ENCODE results near the gene MMADHC. TPM values are rescaled to one million over a fixed set of nuclear protein-coding genes. Genes with fewer than 3 reads are reported as not detected.

Gene MMADHC
- total RNA-seq, 1 experiment from 2014 or later, result 149 TPM

DNA sequence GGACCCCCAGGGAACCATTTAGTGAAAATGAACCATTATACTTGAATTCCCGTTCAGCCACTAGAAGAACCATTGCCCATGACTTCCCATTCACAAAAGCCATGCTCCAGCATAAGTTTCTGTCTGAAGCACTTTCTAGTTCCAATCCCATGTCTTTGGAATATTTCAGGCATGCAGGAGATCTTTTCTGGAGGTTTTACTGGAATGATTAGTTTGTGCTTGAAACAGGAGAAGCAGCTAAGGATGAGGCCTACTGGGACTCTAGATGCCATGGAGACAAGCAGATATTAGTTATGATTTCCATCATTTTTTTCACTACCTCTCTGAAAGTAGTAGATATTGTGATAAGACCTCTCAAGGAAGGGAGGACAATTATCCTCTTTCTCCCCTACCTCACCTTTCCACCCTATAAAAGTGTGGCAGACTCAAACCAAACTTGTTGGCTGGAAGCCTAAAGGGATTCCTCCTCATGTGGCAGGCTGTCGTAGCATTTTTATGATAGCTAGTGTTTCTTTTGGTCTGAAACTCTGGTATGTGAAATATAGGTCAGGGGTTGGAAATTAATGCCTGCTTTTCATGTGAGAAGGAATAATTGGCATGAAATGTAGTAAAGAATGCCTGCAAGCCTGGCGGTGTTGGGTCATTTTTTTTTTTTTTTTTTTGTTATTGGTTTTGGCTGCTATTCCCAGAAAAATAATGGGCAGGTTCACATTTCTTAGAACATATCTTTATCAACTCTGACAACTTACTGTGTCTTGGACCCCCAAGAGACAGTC lies 29.3 kb upstream of the MMADHC start:
- no peak overlapping the region for H3T11ph ChIP-seq (ENCODE audit: low read length)
- H3K27ac Mint-ChIP-seq, result no peak overlapping the region

More for the DNA sequence above, 29.3 kb upstream of the MMADHC start:
- Histone ChIP-seq H3K23me2 (ENCODE audit: insufficient read length, low read depth, low read length, poor library complexity, severe bottlenecking) (no peaks in the 10 kb centered on the region), H3K79me1 (ENCODE audit: insufficient read depth, low read depth, low read length, poor library complexity, severe bottlenecking) (no peaks in the 10 kb centered on the region), H2BK15ac (ENCODE audit: low read depth, low read length) (no peak overlapping the region), H3K56ac (ENCODE audit: insufficient read length, low read depth, low read length) (no peak overlapping the region), H2BK5ac (ENCODE audit: insufficient read length, low read length) (no peak overlapping the region), H3K79me2 (ENCODE audit: insufficient read depth, low read length) (no peaks in the 10 kb centered on the region), H3K27me3 (ENCODE audit: insufficient read depth, low read length) (no peaks in the 10 kb centered on the region), H4K91ac (ENCODE audit: insufficient read length, low read depth, low read length) (no peak overlapping the region), H3K14ac (ENCODE audit: insufficient read depth, low read length) (no peak overlapping the region), H2BK20ac (ENCODE audit: low read depth, low read length, poor library complexity, severe bottlenecking) (no peak overlapping the region), H3K23ac (ENCODE audit: insufficient read length, low read depth, low read length) (no peak overlapping the region), H2BK12ac (ENCODE audit: insufficient read length, low read depth, low read length) (no peak overlapping the region), H4K8ac (replicated peaks; ENCODE audit: insufficient read length, low read depth, low read length) (no peak overlapping the region), H4K20me1 (ENCODE audit: control insufficient read depth, insufficient read depth, insufficient read length) (no peaks in the 10 kb centered on the region), H3K4me2 (ENCODE audit: insufficient read depth, insufficient read length, low read length) (no peak overlapping the region), H2BK120ac (ENCODE audit: low read depth, low read length, poor library complexity, severe bottlenecking) (no peak overlapping the region), H3K18ac (ENCODE audit: insufficient read length, low read depth, low read length) (no peak overlapping the region), H4K5ac (ENCODE audit: insufficient read length, low read depth, low read length) (no peak overlapping the region), H3K27ac (ENCODE audit: insufficient read length, low read depth, low read length) (no peak overlapping the region), H3K4ac (ENCODE audit: low read depth, low read length) (no peak overlapping the region), H3K9me3 (ENCODE audit: control insufficient read depth, low read depth, low read length) (no peaks in the 10 kb centered on the region), H3K4me1 (ENCODE audit: insufficient read depth, low read length) (no peaks in the 10 kb centered on the region), H2AK5ac (ENCODE audit: insufficient read length, low read length) (no peak overlapping the region), H3K9ac (ENCODE audit: extremely low read depth, insufficient read length, low read length) (no peak overlapping the region), H2AFZ (ENCODE audit: low read length) (no peak overlapping the region)
- no peaks in the 10 kb centered on the region for H3K27me3 Mint-ChIP-seq (ENCODE audit: low read depth)
- TF ChIP-seq, protein P1, sequence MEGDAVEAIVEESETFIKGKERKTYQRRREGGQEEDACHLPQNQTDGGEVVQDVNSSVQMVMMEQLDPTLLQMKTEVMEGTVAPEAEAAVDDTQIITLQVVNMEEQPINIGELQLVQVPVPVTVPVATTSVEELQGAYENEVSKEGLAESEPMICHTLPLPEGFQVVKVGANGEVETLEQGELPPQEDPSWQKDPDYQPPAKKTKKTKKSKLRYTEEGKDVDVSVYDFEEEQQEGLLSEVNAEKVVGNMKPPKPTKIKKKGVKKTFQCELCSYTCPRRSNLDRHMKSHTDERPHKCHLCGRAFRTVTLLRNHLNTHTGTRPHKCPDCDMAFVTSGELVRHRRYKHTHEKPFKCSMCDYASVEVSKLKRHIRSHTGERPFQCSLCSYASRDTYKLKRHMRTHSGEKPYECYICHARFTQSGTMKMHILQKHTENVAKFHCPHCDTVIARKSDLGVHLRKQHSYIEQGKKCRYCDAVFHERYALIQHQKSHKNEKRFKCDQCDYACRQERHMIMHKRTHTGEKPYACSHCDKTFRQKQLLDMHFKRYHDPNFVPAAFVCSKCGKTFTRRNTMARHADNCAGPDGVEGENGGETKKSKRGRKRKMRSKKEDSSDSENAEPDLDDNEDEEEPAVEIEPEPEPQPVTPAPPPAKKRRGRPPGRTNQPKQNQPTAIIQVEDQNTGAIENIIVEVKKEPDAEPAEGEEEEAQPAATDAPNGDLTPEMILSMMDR (conservative IDR thresholded peaks at IDR 0.05), result no peak
- no peaks in the 10 kb centered on the region for H3K9me3 Mint-ChIP-seq
- no peak for DNase-seq
- WGBS (ENCODE audit: extremely low coverage, insufficient read length, low lambda C conversion rate), result no CpG with 5 or more reads among the region's 3 CpGs
- H3K36me3 Mint-ChIP-seq (ENCODE audit: insufficient read depth in 1 of 3, low read depth in 3 of 3), result no peaks in the 10 kb centered on the region
- H3K4me3 Mint-ChIP-seq, result no peak overlapping the region
- H3K4me1 Mint-ChIP-seq, result peaks cover 4 to 5% of the 10 kb centered on the region in 2 experiments

All from H9 (cell line).